HG02610 (cell line): ENCODE measurements around the gene LPCAT4.
"Not testable (repeated sequence)": the region's sequence is repeated elsewhere in the genome, so short reads cannot be mapped to it uniquely, and the experiment has no call there.

Source experiments
- ATAC-seq: cut with Tn5 transposase; IDR thresholded peaks from one replicate; pipeline ENCODE4 v1.9.1; 2021; ENCODE audit warnings: mild to moderate bottlenecking, moderate library complexity; ENCODE audit not compliant: unreplicated experiment

LPCAT4 gene

DNA sequence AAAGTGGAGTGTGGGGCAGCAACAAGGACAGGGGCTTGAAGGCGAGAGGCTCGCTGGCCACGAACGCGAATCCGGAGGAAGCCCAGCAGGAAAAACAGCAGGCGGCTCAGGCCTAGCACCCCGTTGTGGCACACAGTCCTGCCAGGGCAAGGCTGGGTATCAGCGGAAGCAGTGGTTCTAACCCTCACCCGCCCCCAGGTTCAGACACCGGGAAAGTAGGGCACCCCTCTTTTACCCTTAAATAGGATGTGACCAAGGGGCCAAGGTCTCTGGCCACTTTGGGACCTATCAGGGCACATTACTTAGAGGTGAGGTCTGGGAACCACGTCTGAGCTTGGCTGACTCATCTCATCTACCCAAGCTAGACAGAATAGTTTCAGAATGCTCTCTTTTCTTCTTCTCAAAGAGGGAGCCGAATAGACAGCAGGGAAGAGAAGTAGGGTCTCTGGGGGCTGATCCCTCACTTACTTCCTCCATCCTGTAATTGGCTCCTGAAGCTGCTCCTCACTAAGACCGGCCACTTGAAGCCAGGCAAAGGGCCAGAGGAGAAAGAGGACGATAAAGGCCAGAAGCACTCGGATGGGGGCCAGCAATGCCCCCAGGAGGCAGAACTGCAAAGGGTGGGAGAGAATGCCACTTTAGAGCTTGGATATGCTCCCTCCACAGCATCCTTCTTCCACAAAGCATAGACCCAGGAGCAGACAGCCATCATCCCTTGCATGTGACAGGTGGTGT is 1.7 kb downstream of the LPCAT4 start:
- no peak for ATAC-seq

DNA sequence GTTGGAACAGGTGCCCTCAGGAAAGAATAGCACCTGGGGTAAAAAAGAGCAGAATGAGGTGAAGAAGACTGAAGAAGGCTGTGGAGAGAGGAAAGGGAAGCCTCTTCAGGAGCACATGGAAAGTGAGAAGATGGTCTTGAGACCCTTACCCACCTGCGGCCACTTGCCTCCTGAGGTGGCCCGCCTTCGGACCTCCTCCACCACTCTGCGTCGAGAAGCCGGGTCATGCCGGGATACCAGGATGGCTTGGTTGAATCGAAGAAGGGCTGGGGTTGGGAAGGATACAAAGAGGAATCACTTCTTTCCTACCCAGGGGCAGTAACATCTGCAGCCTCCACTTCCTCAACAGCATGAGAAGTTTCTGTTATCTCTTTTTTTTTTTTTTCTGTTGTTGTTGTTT is 3.0 kb downstream of the LPCAT4 start:
- ATAC-seq, result no peak

DNA sequence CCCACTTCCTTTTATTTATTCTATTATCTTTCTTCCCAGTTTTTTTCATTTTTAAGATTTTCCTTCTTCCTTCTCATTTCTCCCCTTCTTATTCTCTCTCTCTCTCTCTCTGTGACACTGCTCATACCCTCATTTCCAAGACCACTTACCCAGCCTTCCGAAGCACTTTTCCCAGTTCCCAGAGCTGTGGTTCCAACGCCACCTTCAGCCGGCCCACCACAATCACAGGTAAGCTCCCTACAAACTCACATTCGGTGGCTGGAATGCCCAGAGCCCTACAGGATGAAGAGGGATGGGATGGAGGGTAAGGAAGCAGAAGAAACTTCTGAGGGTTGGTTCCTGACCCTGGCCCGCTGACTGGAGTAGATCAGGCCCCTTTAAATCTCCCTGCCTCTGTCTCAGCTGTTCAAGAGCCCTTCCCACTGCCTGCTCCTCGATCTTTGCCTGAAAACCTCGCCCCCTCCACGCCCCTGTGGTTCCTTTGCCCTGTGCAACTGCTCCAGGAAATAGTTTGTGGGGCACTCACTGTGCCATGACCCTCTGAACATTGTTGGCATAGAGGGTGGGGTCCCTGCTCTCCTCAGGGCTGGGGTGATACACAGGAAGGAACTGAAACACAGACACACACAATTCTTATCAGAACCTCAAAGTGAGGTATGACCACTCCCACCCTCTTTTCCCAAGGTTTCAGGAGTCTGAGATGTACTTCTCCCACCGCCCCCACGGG is 4.8 kb downstream of the LPCAT4 start:
- ATAC-seq, result no peak

DNA sequence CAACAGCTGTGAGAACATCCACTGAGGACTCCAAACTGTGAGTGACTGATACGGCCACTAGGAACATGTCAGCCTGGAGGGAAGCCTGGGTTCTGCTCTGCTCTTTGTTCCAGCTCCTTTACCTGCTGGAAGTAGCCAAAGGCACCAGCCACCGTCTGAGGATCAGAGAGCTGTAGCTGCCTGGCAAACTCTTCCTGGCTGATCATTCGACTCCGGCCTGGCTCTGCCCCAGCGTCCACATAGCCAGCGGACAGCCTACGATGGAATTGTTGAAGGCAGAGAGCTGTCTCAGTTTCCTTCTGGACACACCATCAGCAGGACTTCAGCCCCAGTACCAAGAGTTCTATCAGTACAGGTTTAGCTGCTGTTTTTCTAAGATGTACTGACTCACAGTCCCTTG is 5.7 kb downstream of the LPCAT4 start:
- ATAC-seq, result no peak

DNA sequence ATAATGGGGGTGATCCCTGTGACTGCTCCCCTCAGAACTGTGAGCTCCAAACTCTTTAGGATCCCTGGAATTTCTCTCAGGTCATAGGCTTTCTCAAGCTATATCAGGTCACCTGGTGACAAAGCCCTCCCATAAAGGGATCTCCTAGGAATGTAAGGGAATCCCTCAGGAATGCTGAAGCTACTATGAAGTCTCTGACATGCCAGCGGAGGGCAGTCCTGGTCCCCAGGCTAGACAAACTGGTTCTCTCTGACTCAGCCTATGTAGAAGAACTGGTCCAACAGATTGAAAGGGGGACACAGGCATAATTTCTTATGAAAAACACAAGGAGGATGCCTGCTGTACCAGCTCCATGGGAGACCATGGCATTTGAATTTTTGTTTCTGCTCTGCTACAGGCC is 6.7 kb downstream of the LPCAT4 start:
- ATAC-seq, result no peak

DNA sequence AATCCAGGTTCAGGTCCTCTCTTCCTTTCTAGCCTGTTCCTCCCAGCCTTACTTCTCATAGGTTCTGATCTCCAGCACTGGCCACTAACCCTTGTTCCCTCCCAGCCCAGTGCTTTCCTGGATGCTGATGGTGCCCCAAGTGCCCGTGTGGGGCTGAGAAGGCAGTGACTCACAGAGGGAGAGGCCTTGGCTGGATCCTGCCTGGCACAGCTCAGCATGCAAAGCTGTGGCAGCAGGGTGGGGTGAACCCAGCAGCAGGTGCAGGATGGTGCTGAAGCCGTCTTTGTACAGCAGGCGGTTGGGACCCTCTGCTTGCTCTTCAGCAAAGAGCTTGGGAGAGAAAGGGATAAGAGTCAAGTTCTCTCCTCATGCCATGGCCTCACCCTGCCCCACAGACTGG is 7.6 kb downstream of the LPCAT4 start:
- ATAC-seq, result no peak

DNA sequence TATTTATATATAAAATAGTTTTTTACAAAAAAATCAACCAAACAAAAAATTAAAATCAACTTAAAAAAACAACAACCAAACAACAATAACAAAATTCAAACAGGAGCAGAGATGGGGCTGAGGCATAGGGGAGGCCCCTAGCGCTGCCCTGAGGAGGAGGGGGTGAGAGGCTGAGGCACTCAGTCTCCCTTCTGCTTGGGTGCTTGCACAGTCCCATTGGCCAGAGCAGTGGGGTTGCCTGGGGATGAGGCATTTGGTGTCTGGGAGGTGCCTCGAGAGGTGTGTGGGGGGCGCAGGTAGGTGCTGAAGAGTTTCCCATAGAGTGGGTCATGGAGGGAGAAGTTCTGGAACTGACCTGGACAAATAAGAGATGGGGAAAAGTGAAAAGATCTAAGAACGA is 8.0 kb downstream of the LPCAT4 start:
- no peak for ATAC-seq

DNA sequence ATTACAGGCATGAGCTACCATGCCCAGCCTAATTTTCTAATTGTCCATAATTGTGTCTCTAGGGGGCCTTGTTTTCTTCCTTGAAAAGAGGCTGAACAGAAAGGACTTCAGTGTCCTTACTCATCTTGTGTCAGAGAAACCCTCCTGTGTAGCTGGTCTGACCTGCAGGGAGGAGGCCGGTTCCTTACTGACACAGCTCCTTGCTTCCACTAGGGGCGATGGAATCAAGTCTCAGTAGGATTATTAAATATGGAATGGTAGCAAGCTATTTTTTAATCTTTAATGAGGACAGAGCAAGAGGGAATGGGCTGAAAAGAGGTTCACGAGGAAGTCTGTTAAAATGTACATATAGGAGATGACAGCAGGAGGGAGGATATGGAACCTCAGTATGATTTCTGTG is 8.6 kb downstream of the LPCAT4 start:
- no peak for ATAC-seq

DNA sequence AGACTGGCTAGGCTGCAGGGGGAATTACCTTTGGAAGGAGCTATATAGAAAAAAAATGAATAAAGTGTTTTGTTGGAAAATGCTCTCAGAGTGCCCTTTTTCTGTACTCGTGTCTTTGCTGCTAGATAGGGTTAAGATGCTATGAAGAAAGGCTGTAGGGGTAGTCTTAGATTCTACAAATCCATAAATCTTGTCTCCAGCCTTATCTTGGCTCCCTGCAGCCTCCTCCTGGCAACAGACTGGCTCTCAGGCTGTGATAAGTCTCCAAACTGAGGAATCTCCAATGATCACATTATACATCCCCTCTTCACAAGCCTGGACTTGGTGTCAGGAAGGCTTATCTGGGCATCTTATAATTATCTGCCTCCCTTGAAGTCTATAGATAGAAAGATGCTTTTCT is 9.3 kb downstream of the LPCAT4 start:
- ATAC-seq, result no peak

DNA sequence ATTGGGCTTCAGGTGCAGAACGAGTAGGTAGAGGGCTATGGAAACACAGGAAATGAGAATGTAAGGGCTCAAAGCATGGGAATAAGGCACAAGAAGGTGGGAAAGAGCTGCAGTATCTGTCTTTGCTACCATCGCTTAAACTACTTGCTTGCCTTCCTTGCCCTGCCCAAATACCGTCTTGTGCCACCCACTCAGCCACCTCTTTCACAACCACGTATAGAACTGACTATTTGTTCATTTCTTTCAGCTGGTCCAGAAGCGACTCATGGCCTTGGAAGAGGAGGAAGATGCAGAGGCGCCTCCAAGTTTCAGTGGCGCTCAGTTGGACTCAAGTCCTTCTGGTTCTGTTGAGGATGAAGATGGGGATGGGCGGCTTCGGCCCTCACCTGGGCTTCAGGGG is 11.8 kb downstream of the LPCAT4 start:
- no peak for ATAC-seq

DNA sequence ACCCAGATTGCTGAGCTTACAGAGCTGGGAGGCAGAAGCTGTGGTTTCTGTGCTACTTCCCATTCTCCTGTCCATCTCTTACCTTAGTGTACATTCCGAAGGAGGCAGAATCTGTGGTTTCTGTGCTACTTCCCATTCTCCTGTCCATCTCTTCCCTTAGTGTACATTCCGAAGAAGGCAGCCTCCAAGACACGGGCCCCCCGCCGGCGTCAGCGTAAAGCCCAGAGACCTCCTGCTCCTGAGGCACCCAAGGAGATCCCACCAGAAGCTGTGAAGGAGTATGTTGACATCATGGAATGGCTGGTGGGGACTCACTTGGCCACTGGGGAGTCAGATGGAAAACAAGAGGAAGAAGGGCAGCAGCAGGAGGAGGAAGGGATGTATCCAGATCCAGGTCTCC is 12.7 kb downstream of the LPCAT4 start:
- ATAC-seq, result no peak

DNA sequence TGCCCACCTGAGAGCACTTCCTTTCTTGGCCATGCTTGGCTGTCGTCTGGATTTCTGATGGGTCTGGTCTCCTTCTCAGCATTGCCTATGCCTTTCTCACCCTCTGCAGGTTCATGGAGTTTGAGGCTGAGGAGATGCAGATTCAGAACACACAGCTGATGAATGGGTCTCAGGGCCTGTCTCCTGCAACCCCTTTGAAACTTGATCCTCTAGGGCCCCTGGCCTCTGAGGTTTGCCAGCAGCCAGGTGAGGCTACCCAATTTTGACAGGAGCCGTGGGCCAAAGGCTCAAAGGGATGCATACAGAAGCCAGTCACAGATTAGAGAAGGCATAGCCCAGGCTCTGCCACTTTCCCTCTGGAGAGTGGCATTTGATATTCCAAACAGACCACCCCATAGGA is 13.4 kb downstream of the LPCAT4 start:
- no peak for ATAC-seq

DNA sequence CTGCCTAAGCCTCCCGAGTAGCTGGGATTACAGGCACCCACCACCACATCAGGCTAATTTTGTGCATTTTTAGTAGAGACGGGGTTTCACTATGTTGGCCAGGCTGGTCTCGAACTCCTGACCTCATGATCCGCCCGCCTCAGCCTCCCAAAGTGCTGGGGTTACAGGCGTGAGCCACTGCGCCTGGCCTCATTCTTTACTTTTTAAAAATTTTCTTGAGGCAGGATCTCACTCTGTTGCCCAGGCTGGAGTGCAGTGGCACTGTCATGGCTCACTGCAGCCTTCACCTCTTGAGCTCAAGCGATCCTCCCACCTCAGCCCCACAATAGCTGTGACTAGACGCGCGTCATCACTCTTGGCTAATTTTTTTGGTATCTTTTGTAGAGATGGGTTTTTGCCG is 14.0 kb downstream of the LPCAT4 start:
- ATAC-seq, result not testable (repeated sequence)

DNA sequence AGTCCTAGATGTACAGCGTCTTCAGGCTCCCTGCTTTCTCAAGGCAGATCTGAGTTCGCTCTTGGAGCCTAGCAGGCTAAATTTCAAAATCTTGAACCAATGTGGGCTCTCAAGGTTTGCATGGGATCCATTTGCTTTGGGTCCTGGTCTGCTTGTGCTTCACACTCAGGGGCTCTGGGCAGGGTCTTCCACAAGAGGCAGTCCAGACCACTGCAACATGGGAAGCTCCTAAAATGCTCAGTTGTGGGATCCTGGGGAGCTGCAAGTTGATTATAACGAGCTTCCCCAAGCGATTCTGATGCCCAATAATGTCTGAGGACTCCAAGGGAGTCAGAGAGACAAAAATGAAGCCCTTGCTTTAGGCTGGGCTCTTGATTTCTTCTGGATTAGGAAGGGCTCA is 17.2 kb downstream of the LPCAT4 start:
- no peak for ATAC-seq

DNA sequence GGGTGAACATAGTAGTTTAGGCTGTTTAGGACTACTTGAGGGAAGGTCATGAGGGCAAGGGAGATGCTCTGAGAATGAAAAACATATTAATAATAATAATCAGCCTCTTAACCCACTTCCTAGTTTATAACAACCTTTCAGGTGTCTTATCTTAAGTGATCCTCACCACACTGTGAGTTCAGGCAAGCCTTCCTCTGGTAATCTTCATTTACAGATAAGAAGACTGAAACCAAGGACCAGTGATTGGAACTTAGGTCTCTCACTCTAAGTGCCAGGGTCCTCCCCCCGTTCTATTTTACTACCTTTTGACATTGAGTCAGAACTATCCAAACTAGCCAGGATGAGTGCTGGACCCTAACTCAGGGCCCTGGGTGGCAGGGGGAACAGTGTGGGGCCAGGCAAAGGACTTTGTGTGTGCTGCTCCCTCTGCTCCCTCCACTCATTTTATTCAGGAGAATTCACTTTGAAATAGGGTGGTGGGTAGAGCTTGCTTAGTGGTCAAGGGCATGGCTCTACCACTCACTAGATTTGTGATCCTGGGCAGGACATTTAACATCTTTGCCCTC is 18.2 kb downstream of the LPCAT4 start:
- no peak for ATAC-seq

DNA sequence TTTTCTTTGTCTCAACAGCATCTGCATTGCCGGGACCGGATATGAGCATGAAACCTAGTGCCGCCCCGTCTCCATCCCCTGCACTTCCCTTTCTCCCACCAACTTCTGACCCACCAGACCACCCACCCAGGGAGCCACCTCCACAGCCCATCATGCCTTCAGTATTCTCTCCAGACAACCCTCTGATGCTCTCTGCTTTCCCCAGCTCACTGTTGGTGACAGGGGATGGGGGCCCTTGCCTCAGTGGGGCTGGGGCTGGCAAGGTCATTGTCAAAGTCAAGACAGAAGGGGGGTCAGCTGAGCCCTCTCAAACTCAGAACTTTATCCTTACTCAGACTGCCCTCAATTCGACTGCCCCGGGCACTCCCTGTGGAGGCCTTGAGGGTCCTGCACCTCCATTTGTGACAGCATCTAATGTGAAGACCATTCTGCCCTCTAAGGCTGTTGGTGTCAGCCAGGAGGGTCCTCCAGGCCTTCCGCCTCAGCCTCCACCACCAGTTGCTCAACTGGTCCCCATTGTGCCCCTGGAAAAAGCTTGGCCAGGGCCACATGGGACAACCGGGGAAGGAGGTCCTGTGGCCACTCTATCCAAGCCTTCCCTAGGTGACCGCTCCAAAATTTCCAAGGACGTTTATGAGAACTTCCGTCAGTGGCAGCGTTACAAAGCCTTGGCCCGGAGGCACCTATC is 18.9 kb downstream of the LPCAT4 start:
- ATAC-seq, result no peak

DNA sequence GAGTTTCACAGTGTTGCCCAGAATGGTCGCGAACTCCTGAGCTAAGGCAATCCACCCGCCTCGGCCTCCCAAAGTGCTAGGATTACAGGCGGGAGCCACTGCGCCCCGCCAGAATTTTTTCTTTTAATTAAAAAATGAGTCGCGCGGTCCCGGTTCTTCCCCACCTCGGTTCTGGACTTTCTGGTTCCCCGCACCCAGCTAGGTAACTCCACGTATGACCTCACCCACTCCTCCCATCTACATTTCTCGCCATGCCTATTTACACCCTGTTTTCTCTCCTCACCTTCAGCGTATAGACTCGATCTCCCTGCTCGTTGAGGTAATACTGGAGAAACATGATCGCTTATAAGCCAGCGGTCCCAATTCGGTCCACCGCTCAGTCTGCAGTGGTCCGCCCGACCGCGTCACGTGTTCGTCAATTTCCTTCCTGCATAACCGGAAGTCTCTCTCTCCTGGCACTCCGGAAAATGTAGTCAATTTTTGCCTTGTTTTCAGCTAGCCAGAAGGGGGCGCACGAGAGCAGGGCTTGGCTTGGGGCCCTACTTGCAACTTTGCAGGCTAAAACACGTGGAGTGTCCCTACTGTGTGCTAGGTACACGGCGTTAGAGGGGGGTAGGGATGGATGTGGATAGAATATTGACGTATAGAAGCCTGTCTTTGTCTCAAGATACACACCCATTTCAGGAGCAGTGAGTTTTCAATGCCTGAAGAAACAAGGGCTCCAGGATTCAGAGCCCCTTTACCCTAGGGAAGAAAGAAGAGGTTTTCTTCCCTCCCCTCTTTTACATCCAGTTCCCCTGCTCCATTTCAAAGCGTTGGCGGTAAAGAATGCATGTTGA is 24.0 kb downstream of the LPCAT4 start, which contains the start of the genes NOP10 and NUTM1:
NOP10 (minus strand) TSS at position 400 of the 839 bp plus-strand sequence; CDS start at position 337, 63 bp downstream.
NUTM1 (plus strand) TSS at position 579 of the 839 bp plus-strand sequence. CDS start 382 bp downstream, outside the sequence.
- ATAC-seq, result peak; percentile 89

DNA sequence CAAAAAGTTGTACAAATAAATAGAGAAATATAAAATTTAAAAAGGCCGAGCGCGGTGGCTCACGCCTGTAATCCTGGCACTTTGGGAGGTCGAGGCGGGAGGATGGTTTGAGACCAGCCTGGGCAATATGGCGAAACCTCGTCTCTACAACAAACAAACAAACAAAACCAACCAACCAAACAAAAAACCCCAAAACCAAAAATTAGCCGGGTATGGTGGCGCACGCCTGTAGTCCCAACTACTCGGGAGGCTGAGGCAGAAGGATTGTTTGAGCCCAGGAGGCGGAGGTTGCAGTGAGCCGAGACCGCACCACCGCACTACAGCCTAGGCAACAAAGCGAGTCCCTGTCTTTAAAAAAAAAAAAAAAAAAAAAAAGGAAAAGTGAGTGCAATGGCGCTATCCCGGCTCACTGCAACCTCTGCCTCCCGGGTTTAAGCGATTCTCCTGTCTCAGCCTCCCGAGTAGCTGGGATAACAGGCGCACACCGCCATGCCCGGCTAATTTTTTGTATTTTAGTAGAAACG is 24.7 kb downstream of the LPCAT4 start:
- not testable (repeated sequence) for ATAC-seq

DNA sequence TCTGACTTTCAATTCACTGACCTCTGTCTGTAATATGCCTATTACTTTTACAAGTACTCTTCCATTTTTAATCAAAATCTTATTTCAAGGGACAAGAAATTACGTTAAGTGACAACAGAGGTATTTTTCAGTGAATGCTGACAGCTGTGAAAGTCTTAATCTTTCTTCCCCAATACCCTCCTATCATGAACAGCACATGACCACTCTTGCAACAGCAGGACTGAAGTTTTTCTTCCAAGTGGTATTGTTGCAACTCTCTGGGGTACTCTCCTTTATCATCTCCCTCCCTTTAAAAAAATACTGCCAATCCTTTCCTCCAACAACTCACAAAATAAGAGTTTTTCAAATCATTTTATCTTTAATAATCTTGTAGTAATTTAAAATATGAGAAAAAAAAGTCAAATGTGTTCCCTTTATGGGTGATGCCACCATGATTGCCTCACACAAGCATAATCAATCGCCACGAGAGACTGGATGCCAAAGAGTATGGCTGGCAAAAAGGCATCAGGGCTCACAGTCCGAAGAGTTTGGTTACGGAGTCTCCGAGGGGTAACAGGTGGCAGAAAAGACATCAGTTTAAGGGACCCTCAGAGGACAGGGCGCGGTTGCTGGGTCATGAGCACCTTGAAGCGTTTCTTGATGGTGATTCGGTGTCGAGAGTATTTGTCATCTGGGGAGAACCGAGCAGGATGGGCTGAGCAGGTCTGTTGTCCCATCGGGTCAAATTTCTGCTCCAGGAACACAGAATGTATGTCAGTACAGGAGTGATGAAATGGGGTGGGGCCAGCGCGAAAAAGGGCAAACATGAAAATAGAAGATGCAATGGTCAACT is 25.4 kb downstream of the LPCAT4 start:
- ATAC-seq, result no peak
